D721Med (cell line): ENCODE measurements around the gene TBPL1.

Experiments used
- DNase-seq: peaks from one replicate; pipeline ENCODE4 v3.0.0; 2011; ENCODE audit warnings: low spot score; ENCODE audit not compliant: insufficient read length
- FAIRE-seq: peaks from 2 replicates; lab custom pipeline; 2011; peaks lifted over from hg19 to GRCh38; lab: Jason Lieb, UNC
- TF ChIP-seq, protein P1 (sequence below): IDR thresholded peaks from 2 replicates; pipeline ENCODE4 v1.5.1; 2012; ENCODE audit warnings: mild to moderate bottlenecking, control low read depth; ENCODE audit not compliant: insufficient read depth; ENCODE audit errors: missing control alignments

TBPL1 gene

DNA sequence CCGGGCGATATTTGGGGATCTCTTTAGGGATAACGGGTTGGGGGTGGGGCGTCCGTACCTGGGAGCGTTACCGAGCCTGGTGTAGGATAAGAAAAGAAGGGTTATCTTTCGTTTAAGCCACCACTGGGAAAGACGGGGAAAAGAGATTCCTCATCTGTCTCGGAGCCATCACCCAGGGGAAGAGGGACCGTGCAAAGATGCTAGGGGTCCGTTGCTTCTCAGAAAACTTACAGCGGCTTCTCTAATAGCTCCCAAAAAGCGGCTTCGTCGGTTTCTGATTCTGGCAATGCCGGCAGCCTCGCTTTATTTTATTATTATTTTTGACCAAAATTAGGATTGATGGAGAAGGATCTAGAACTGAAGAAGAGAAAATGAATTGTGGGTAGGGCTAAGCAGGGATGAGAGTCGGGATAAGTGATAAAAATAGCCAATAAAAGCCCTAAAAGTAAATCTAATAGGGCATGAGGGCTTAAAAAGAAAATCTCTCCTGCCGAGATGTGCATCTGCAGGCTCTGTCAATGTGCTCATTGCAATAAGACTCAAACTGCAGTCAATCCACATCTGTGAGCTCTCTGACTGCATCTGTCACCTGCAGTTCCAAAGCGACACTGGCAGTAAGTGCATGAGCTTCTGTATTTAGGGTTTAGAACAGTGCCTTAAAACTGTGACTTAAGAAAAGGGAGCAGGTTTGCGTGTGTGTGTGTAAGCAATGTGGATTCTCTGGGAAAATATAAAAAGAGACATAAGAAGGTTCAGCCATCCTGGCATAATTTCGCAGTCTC, 801 bp downstream of the TBPL1 start:
- TF ChIP-seq, protein P1, sequence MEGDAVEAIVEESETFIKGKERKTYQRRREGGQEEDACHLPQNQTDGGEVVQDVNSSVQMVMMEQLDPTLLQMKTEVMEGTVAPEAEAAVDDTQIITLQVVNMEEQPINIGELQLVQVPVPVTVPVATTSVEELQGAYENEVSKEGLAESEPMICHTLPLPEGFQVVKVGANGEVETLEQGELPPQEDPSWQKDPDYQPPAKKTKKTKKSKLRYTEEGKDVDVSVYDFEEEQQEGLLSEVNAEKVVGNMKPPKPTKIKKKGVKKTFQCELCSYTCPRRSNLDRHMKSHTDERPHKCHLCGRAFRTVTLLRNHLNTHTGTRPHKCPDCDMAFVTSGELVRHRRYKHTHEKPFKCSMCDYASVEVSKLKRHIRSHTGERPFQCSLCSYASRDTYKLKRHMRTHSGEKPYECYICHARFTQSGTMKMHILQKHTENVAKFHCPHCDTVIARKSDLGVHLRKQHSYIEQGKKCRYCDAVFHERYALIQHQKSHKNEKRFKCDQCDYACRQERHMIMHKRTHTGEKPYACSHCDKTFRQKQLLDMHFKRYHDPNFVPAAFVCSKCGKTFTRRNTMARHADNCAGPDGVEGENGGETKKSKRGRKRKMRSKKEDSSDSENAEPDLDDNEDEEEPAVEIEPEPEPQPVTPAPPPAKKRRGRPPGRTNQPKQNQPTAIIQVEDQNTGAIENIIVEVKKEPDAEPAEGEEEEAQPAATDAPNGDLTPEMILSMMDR = no peak
- DNase-seq (no peak), FAIRE-seq (no peak)

DNA sequence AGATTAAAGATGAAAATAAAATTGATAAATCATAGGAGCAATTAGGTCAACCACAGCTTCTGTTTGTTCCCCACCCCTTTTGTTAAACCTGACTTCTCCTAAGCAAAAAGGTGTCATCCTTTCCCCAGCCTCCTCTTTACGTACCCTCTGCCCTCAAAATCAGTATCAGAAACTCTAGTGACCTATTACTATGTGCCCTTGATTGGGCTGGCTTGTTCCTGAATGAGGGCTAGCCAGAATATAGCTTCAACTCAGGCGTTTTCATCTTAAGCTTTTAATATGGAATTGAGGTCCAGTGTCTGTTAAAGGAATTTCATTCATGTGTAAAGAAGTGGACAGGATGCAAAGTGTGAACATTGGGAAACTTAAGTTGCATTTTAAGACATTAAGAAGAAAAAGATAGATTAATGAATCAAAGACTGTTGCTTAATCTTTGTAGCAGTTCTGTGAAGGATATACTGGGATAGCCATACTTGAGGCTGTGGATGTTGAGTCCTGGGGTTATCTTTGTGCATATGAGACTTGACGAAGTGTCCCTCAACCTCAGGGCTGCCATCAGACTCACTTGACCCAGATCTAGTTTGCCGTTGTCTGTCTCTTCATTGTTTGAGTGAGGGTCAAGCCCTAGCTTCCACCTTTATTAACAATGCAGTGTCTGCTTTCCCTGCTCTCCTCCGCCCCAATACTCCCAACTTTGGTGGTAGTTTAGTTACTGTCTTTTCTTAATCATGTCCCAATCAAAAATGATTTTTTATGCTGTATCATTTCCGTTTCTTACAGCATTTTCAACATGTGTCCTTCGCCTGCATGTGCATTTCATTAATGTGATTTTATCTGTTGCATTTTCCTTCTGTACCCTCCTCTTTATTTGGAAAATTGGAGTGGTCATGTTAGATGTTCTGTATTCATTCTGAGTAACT, 1.9 kb downstream of the TBPL1 start:
- FAIRE-seq = no peak

DNA sequence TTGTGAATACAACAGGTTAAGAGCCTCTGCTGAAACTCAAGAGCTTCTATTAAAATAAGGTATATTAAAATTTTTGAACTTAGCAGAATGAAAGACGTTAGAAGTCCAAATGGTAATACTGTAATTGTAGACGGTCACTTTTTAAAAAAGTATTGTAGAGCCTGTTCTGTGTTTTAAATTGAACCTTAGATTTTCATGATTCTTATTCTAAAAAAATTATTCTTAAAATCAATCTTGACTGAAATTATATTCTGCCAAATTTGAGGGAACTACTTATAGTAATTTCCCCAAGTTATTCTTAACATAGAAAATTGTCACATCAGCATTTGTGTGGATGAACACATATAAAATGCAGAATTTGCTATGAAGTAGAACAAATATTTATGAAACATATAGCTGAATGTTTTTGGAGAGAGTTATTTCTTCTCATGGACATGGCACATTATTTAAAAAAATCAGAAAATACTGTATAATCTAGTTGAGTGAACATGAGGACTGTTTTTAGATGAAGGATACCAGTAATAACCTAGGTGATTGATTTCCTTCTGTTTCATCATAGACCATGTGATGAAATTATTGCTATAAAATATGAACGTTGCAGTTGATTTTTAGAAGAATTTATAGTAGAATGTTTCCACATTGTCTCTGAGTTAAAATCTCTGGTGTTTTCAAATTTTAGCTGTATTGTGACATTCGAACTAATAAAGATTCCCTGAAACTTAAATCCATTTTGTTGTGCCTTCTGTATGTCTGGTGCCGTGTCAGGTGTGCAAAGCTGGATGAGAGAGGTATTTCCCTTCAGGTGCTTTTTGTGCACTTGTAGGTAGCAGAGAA, 2.8 kb downstream of the TBPL1 start:
- TF ChIP-seq, protein P1 = no peak
- FAIRE-seq = no peak
- DNase-seq = no peak

More for the DNA sequence above, 1.9 kb downstream of the TBPL1 start:
- TF ChIP-seq, protein P1 = no peak
- DNase-seq = no peak

DNA sequence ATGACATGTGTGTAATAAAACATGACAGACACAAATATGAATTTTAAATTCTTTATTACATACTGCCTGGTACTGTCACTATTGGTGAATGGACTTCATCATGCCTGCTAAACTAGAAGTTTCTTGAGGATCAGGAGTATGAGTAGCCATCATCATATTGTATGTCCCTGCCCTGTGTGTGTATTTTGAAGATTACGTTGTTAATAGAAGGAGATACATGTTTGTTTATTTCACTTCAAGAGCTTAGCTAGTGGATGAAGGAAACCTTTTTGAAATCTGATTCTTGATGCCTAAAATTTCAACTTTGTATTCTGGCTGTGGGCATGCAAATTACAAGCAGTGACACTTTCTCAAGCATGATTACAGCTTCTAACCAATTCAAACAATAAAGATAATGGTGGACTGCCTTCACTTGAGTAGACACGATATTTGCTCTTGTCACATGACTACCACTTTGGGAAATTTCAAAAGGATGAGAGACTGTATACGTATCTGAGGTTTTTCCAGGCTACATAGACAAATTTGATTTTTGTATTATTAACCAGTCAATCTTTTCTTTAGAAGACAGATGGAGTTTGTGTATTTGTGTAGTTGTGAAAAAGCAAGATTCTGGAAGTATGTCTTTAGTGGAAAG, 3.5 kb downstream of the TBPL1 start:
- DNase-seq (no peak), FAIRE-seq (no peak)

DNA sequence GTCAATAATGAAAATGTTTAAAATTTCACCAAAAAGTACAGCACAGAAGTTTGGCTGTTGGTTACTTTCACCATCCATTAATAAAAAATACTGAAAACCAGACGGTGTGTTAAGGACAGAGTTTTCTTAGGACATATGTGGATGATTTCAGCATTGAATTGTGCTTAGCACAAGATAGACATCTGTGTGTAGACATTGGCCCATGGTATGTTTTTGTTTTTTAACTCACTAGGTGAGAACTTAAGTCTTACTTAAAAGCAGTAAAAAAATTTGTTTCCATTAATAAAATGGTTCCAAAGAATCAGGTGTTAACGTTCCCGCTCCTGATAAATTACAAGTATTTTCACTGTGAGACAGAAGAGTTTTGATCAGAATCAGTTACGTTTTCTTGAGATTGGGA, 4.2 kb downstream of the TBPL1 start:
- no peak for FAIRE-seq
- TF ChIP-seq, protein P1 = no peak
- DNase-seq = no peak

More for the DNA sequence above, 3.5 kb downstream of the TBPL1 start:
- TF ChIP-seq, protein P1 = no peak

DNA sequence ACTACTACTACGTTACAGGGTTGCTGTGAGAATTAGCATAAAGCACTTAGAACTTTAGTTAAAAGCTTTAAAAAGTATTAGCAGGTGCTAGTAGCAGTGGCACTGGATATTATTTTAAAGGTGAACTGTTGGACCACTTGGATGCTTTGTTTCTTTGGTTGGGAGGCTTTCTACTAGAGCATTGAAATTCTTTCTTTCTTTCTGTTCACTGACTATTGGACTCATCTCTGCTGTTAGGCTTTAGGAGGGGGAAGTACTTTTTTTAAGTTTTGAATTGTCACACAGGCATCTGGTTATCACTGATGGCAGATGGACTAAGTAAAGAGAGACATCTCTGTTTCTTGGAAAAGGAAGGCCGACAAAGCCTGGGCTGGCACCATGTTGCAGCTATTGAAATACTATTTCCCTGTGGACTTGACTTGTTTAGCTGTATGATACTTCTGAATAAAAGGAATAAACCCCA, 4.8 kb downstream of the TBPL1 start:
- no peak for FAIRE-seq

More for the DNA sequence above, 4.8 kb downstream of the TBPL1 start:
- TF ChIP-seq, protein P1 = no peak
- DNase-seq = no peak
